ENCODE data around the gene BLOC1S1.

GRCh38 chr12:55745361-55746173 is 29.7 kb downstream of the BLOC1S1 start:
- TF ChIP-seq POLR2A (IDR thresholded peaks at IDR 0.05) (no peak), CTCF (IDR thresholded peaks at IDR 0.05) (no peak)
